Measurements from ENCODE around the gene GSTP1.

DNA sequence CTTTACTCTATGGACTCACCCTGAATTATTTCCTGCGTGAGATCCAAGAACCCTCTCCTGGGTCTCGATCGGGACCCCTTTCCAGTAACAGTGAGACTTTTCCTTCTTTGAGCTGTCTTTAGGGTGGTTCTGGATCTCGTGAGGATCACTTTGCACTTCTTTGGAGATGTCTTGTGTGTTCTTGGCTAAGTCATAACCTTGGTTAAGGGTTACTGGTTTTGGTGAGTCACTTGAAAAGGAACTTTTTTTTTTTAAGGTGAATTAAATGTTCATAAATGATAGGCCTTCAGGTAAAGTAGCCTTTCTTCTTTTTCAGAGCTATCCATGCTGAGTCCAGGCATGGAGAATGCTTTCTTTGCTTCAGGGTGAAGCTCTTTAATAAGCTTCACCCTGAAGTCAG lies 19.4 kb upstream of the GSTP1 start:
- TF ChIP-seq, protein P1, sequence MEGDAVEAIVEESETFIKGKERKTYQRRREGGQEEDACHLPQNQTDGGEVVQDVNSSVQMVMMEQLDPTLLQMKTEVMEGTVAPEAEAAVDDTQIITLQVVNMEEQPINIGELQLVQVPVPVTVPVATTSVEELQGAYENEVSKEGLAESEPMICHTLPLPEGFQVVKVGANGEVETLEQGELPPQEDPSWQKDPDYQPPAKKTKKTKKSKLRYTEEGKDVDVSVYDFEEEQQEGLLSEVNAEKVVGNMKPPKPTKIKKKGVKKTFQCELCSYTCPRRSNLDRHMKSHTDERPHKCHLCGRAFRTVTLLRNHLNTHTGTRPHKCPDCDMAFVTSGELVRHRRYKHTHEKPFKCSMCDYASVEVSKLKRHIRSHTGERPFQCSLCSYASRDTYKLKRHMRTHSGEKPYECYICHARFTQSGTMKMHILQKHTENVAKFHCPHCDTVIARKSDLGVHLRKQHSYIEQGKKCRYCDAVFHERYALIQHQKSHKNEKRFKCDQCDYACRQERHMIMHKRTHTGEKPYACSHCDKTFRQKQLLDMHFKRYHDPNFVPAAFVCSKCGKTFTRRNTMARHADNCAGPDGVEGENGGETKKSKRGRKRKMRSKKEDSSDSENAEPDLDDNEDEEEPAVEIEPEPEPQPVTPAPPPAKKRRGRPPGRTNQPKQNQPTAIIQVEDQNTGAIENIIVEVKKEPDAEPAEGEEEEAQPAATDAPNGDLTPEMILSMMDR (conservative IDR thresholded peaks at IDR 0.05; ENCODE audit: low read length), result no peak
- TF ChIP-seq EZH2phosphoT487 (IDR thresholded peaks at IDR 0.05; ENCODE audit: borderline replicate concordance, low read depth, low read length), result no peak

Measured in OCI-LY7 (cell line).